GM19043 (cell line): ENCODE data around the gene POC1A.
"Not testable (repeated sequence)": the region's sequence is repeated elsewhere in the genome, so short reads cannot be mapped to it uniquely, and the experiment has no call there.

ENCODE experiments used
- ATAC-seq: cut with Tn5 transposase; IDR thresholded peaks from one replicate; pipeline ENCODE4 v1.9.1; 2021; ENCODE audit warnings: low read depth; ENCODE audit not compliant: unreplicated experiment

Gene POC1A

DNA sequence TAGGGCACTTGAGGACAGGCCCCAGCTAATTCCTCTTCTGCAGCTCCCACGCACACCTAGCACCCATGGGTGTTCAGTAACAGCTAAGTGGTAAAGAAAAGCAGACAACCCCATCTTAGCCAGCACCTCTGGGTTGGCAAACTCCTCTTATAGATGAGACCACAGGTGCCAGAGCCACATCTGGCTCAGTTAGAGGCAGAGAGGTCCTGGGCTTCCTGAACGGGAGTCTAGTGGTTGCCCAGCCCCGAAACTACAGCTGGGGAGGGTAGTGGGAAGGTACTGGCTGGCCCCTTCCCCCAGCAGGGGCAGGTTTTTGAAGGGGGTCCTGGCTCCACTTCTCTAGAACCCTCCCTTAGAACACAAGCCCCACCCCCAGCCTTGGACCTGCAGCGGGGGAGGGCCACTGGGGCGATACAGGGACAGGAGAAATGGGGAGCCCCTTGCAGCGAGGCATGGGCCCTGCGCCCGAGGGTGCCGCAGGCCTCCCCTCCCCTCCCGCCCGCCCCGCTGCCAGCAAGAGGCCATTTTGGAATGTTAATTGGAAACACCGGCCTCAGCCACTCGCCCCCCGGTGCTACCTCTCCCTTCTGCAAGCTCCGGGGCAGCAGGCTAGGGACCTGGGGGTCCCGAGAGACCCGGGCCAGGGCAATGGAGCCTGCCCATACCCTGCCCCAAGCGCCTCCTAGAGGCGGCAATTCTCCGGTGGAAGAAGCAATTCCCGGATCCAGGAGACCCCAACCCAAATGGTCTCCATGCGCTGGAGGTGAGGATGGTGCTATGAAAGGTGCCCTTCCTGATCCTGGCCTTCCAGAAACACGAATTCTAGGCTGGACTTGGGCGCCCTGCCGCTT, 99.3 kb downstream of the POC1A start:
- ATAC-seq: no peak

DNA sequence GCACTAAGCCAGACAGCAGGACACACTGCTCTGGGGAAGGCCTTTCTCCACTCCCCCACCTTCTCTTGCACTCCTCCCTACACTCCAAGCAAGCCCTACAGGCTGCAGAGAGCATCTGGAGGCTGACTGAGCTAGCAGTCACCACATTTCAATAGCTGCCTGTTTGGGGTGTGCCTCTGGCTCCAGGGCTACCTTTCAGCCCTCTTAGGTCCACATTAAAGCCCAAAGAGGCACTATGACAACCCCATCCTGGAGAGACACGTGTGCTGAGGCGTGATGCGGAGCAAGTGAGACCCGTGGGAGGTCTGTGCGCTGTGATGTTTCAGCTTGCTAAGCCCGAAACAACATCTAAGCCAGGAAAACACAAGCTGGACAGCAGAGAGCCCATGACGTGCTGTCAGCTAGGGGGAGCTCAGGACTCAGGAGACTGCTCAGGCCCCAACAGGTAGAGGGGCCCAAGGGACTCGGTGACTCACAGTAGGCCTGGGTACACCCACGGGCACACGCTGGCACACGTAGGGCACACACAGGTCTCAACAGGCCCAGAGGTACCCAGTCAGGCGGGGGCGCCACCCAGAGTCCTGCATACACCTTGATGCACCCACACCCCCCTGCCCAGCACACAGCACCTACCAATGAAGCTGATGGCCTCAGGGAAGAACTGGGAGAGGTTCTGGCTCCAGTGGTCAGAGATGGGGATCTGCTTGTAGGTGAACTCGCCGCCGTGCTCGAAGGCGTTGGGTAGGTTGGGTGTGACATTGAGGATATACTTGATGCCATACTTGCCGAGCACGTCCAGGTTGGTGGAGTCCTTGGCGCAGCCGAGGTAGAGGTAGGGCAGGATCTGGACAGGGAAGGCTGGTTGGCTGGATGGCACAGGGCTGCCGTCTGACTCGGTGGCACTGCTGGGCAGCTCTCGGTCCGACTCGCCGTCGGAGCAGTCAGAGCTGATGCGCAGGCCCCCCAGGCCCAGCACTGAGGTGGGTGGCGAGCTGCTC, 100.6 kb downstream of the POC1A start:
- ATAC-seq: no peak

DNA sequence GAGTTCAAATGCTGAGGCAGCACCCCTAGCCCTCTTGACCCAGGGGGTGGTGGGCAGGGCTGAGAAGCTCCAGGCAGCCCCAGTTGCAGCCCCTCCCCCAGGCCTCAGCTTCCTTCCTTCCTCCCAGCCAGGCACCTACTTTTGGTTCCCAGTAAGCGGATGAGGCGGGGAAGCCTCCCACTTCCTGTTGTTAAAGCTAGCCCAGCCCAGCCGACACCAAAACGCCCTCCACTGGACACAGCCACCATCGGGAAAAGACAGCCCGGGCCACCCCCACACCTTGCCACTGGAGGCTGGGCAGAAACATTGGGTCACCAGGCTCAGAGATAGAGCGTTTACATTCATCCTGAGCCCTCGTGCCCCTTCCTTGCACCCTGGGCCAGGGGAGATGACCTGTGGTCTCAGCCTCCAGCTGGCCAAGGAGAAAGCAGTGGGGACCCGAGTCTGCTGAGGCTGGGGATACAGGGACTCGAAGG, 101.4 kb downstream of the POC1A start:
- ATAC-seq: no peak

DNA sequence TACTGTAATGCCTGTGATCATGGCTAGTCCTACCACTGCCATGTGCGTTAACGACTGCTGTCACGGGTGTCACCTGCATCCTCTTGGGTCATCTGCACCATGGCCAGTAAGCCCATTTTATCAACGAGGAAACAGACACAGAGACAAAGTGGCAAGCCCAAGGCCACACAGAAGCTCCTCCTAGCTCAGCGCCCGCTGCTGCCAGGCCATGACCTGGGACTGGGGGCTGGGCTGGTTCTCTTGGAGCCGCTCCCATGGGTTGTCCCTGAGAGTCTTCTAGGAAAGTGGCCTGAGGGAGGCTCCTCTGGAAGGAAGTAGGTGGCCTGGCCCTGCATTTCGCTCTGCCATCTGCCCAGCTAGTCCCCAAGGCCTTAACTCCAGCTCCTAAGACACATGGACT, 102.8 kb downstream of the POC1A start:
- ATAC-seq: no peak

DNA sequence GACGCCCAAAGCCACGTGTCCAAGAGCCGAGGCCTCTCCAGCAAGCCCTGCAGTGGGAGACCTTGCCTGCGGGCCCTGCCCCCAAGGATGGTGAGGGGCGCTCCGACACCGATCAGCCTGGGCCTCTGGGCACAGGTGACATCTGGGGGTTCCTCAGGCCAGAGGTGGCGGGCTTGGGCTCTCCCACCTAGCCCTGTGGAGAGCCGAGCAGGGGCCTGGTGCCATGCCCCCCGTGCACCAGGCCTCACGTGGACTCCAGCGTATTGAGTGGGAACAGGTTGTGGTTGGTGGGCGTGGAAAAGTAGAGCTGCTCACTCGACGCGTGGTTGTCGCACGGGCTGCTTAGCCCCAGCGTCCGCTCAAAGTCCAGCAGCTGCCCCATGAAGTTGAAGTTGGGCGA, 103.7 kb downstream of the POC1A start:
- ATAC-seq: no peak

DNA sequence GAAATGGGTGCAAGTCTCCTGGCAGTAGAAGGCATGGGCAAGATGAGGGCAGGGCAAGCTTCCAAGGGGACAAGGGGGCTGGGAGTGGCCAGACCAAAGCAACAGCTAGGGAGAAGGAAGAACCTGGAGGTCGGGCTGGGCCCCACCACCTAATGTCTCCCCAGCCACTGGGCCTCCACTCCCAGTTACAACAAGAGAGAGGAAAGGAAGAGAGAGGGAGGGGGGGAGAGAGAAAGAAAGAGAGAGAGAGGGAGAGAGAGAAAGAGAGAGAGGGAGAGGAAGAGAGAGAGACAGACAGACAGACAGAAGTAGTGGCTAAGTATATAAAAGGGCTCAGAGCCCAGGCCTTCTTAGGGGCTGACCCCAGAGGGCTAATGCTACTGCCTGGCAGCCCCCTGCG, 104.7 kb downstream of the POC1A start:
- ATAC-seq: no peak

DNA sequence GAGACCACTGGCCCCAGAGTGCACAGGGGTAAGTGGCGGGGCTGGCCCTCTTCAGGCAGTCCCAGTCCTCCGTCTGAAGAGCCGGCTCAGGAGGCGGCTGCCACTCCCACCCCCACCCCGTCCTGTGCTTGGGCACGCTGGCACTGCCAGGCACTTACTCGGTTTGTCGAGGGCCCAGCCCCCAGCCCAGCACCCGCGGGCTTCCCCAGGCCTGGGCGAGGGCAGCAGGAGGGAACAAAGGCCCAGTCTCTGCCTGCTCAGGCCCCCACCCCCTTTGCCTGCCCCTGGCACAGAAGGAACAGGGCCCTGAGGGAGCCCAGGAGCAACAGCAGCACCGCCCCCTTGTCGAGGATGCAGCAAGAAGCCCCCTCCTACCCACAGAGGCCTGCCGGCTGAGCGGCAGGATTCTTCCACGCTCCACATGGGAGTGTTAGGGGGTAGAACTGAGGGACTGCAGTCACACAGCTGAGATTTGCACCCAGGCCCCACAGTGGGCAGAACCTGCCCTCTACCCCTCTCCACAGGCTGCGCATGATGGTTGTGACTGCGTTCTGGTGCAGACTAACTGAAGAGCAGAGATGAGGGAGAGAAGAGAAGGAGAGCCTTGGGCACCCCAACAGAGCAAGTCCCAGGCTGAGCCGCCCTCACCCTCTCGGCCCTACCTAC, 106.8 kb downstream of the POC1A start:
- no peak for ATAC-seq

DNA sequence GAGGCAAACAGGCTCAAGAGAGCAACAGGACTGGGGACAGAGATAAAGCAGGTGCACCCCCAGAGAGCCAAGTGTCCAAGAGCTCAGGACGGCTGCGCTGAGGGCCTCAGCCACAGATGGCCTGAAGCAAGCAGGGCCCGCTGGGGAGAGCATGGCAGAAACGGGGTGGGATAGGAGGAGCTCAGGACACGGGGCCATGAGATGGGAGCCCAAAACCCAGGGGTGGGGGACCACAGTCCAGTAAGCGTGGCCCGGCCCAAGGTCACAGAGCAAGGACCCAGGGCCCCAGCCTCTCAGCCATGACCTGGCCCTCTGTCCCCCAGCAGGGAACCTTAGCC, 107.4 kb downstream of the POC1A start:
- ATAC-seq: no peak

DNA sequence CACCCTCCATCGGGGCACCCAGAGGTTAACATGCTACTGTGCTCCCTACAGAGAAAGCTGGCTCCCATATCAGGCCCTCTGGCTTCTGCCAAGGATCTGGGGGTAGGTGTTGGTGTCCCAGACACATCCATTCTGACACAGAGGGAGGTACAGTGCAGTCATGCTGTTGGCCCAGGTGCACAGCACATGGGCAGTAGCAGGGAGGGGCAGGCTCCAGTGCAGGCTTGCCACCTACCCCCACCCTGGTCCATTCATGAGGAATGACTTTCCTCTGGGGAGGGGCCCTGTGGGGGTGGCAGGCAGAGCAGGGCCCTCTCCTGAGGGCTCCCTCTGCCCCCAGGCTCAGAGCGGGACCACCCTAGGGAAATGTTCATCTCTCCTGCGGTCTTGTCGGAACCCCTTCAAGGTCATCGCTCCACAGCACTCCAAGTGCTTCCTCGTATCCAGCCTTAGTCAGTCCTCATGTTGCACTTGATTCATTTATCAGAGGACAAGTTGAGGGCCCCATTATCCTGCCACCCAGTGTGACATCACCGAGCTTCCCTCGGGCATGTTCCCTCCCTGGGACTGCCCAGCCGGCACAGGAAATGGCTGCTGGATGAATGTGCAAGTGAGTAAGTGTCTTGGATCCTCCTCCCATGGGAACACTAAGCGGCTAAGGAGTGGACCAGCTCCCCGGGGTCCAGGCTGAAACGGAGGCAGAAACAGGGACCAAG, 107.9 kb downstream of the POC1A start:
- ATAC-seq: no peak

DNA sequence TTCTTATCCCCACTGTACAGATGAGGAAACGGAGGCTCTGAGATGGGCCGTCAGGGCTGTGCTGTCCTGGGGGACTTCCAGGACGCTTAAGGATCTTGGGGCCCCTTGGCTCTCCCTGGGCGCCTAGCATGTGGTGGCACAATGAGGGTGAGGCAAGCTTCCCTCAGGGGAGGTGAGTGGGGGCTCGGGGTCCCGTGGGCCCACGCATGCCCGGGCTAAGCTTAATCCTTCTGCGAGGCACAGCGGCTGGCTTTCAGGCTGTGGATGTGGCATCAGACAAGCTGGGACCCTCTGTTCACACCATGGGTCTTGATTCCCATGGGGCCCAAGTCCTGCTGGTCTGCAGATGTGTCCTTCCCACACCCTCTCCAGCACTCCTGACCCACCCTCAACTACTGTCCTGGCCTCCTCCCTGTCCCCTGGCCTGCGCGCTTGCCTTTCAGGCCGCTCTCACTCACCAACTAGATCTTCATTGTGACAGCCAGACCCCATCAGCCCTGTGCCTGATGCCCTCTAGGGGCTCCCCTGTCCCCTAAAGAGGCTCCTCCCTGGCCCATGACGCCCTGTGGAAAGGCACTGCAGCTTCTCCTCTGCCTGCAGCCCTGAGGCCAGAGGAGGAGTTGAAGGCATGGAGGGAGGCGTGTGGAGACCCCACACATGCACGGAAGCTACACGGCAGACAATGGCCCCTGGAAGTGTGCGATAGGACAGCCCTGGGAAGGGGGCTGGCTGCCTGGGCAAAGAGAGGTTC, 109.2 kb downstream of the POC1A start:
- no peak for ATAC-seq

DNA sequence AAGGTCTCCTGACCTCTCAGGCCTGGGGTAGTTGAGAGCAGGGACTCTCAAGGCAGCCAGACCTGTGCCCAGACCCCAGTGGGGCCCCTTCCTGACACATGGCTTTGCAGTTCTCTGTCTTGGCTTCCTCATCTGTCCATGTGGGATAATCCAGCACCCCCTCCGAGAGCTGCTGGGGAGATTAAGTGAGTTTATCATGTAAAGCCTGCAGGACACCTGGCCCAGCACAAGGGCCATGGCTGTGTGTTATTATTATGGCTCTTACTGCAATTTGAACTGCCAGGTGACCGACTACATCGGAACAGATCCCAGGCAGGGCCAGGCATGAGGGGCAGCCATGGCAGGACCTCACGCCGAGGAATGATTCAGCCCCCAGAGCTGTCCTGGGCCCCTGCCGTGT, 110.5 kb downstream of the POC1A start:
- no peak for ATAC-seq

DNA sequence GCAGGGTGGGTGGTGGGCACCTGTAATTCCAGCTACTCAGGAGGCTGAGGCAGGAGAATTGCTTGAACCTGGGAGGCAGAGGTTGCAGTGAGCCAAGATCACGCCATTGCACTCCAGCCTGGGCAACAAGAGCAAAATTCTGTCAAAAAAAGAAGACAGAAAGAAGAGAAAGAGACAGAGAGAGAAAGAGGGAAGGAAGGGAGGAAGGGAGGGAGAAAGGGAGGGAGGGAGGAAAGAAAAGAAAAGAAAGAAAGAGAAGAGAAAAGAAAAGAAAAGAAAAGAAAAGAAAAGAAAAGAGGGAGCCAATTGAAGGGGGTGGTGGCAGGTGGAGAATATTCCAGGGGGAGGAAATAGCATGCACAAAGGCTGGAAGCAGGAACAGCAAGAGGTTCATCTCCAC, 111.2 kb downstream of the POC1A start:
- not testable (repeated sequence) for ATAC-seq

DNA sequence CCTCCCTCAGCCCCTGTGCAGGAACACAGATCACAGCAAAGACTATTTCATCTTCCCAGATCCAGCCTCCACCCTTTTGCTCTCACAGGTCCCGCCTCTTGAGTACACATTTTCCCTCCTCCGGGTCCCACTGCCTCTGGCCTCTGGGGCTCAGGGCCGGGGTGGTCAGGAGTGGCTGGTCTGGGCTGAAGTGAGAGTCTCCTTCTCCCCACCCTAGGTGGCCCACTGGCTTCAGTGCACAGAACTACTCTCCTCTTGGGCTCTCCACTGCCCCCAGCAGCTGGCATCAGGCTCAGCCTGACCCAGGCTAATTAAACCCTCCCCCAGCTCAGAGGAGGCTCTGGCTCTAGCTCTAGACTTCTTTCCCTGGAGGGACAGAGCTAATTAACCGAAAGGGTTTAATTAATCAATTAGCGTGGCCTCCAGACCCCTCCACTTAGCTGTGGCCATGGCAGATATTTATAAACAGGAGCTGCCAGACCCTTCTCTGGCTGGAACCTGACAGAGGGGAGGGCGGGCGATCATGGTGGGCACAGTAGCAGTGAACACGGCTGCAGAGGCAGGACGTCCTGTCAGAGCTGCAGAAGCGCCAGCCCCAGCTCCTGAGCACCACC, 113.0 kb downstream of the POC1A start:
- ATAC-seq: no peak

DNA sequence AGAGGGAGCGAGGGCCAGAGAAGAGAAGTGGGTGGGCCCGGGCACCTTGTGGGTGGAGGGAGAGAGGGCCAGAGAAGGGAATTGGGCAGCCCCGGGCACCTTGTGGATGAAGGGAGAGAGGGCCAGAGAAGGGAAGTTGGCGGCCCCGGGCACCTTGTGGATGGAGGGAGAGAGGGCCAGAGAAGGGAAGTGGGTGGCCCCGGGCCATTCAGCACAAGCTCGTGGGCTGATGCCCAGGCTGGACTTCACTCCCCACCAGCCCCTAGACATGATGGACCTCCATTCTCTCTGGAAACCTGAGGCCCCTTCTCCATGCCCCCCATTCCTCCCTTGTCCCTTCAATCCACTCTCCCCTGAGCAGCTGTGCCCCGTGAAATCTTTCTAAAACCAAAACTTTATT, 113.6 kb downstream of the POC1A start:
- no peak for ATAC-seq

DNA sequence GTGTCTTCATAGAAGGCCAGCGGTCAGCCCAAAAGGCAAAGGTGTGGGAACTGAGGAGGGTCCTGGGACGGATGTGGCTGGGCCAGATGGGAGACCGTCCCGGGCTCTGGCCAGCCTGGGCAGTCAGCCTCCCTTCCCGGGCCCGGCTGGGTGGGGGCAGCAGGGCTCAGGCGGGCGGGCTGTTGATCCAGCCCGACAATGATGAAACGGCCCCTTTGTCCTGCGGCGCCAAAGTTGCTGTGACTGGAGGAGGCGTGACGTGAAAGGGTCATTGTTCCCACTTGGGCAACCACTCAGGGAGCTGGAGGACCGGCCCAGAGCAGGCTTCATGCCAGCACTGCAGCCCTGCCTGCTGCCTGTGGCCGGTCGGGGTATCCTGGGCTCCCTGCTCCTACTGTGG, 114.4 kb downstream of the POC1A start:
- no peak for ATAC-seq

DNA sequence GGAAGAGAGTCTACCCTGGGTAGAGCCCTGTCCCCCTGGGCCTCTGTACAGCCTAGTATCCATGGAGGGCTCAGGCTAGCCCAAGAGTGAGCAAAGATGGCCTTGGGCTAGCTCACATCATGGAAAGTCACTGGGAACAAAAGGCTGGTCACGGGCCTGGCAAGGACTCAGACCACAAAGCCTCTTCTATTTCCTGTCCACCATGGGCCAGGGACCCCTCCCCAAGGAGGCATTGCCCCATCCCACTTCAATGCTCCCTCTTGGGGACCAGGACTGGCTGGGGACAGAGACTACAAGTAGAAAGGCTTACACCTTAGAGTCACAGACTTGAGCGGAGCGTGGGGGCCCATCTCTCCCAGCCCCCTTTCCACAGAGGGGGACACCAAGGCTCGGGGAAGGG, 114.8 kb downstream of the POC1A start:
- ATAC-seq: no peak

DNA sequence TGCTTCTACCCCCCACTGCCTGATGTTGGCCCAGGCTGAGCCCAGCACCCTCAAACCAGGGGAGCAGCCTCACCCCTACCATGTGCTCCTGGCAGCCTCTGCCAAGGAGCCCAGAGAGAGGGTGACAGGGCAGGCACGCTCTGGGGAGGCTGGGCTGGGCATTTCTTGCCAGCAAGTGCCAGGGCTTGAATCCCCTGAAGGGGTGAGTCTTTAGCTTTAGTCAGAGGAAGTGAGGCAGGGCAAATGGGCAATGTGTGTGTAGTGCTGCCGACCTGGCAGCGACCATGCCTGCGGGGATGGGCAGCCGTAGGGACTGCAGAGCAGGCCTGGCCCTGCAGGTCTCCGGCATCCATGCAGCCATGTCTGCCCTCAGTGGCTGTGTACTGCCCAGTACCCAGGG, 116.0 kb downstream of the POC1A start:
- no peak for ATAC-seq

DNA sequence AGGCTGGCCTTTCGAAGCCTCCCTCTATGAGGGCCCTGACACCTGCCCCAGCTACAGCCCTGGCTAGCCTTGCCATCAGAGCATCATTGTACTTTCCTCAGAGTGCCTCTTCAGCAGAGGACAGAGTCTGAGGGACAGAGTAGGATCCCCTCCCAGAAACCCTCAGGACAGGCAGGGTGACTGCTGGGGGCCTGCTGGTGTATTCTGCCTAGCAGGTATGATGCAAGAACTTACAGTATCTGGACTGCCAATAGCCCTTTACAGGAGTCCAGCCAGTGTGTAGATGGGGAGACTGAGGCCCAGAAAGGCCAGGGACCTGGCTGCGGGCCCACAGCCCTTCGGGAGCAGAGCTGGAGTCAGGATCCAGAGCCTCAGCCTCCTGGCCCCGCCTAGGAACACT, 116.9 kb downstream of the POC1A start:
- no peak for ATAC-seq

DNA sequence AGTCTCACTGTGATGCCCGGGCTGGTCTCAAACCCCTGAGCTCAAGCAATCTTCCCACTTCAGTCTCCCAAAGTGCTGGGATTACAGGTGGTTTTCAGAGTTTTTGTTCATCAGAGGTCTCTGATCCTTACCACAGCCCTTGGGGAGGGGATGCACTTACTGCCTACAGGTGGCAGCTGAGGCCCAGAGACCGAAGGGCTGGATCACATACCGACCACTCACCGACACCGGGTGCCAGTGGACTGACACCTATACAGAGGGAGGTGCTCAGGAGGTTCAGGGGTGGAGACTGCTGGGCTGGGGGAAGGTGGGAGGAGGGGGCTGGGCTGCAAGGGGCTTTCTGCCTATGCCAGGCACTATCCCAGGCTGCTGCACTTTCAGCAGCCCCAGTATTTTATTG, 117.4 kb downstream of the POC1A start:
- ATAC-seq: no peak
